Spleen (tissue), 7 donors: ENCODE measurements around the gene CRHR2.

Experiments
- CTCF ChIP-seq, 11 experiments: fragments of 200-600 bp in 7 of 11; fragments of 450-650 bp in 4 of 11; sonication (generic) in 4 of 11; IDR thresholded peaks in 8 of 11; conservative IDR thresholded peaks in 3 of 11; 1 replicate in 7 of 11; 2 replicates in 4 of 11; pipeline versions ENCODE4 v1.4.0 to v1.8.0; 2016 to 2021; ENCODE audit warnings: antibody characterized with exemption in 11 of 11, inconsistent platforms in 4 of 11, mild to moderate bottlenecking in 1 of 11
- POLR2A ChIP-seq, 3 donors: fragments of 450-650 bp; IDR thresholded peaks; one replicate each; pipeline ENCODE4 v1.5.1; 2017; ENCODE audit warnings: antibody characterized with exemption in 3 of 3, mild to moderate bottlenecking in 1 of 3
- POLR2AphosphoS5 ChIP-seq, 3 donors: sonication (generic); formaldehyde crosslinking; IDR thresholded peaks; one replicate each; pipeline ENCODE4 v1.5.1; 2017; ENCODE audit warnings: antibody characterized with exemption in 3 of 3
- donor health status: DM: no; HTN: no; CAD: no; lungs with moderate emphysema.
- donor health status: DM: no; HTN: no; CAD: no.
- donor health status: DM: no; HTN: no; CAD: no.

GRCh38 chr7:30678805-30679204 is 3.5 kb downstream of the CRHR2 start:
- TF ChIP-seq POLR2A (IDR thresholded peaks at IDR 0.05) (no peak), CTCF (IDR thresholded peaks at IDR 0.05 in 8 of 11, conservative IDR thresholded peaks at IDR 0.05 in 3 of 11) (no peak), POLR2AphosphoS5 (IDR thresholded peaks at IDR 0.05) (no peak)
